HG03558 (cell line): Measurements from ENCODE around the gene NLGN1.

Source experiments
- ATAC-seq: cut with Tn5 transposase; IDR thresholded peaks from one replicate; pipeline ENCODE4 v1.9.1; 2021; ENCODE audit warnings: moderate number of reproducible peaks; ENCODE audit not compliant: unreplicated experiment; ENCODE audit errors: extremely low read depth

NLGN1 gene

GRCh38 chr3:174285242-174285864 is 887.8 kb downstream of the NLGN1 start:
- no peak for ATAC-seq

GRCh38 chr3:174287705-174288104 is 890.2 kb downstream of the NLGN1 start:
- no peak for ATAC-seq

GRCh38 chr3:174294616-174295015 is 897.1 kb downstream of the NLGN1 start:
- no peak for ATAC-seq

GRCh38 chr3:174295306-174296092 is 898.0 kb downstream of the NLGN1 start:
- no peak for ATAC-seq

- no peak for ATAC-seq
These were observed 905.3 kb downstream of the NLGN1 start for GRCh38 chr3:174302746-174303315.

GRCh38 chr3:174303907-174304560 is 906.5 kb downstream of the NLGN1 start:
- ATAC-seq: no peak

GRCh38 chr3:174308736-174309135 is 911.2 kb downstream of the NLGN1 start:
- ATAC-seq: no peak

- ATAC-seq: no peak
These were observed 913.0 kb downstream of the NLGN1 start for GRCh38 chr3:174310475-174310983.

GRCh38 chr3:174315225-174315624 is 917.7 kb downstream of the NLGN1 start:
- ATAC-seq: no peak

- ATAC-seq: no peak
These were observed 919.5 kb downstream of the NLGN1 start for GRCh38 chr3:174317005-174317404.

GRCh38 chr3:174318181-174318580 is 920.6 kb downstream of the NLGN1 start:
- no peak for ATAC-seq

- ATAC-seq: no peak
These were observed 924.0 kb downstream of the NLGN1 start for GRCh38 chr3:174321548-174321947.

- ATAC-seq: no peak
These were observed 925.2 kb downstream of the NLGN1 start for GRCh38 chr3:174322789-174323188.

GRCh38 chr3:174325171-174325570 is 927.6 kb downstream of the NLGN1 start:
- ATAC-seq: no peak

- ATAC-seq: no peak
These were observed 928.5 kb downstream of the NLGN1 start for GRCh38 chr3:174325834-174326700.

GRCh38 chr3:174329321-174329720 is 931.8 kb downstream of the NLGN1 start:
- ATAC-seq: no peak

GRCh38 chr3:174330303-174330702 is 932.8 kb downstream of the NLGN1 start:
- ATAC-seq: no peak

GRCh38 chr3:174331095-174331800 is 933.7 kb downstream of the NLGN1 start:
- no peak for ATAC-seq

GRCh38 chr3:174332391-174332790 is 934.8 kb downstream of the NLGN1 start:
- no peak for ATAC-seq
